GM06990 (cell line): ENCODE results near the gene ALPI.

ENCODE experiments used
- DNase-seq: peaks from one replicate; pipeline ENCODE4 v3.0.0-alpha.2; 2011; ENCODE audit not compliant: insufficient read length; ENCODE audit errors: extremely low read depth
- H3K27me3 ChIP-seq: replicated peaks from 2 replicates; pipeline ENCODE4 v1.6.0; 2011; ENCODE audit warnings: low read length; ENCODE audit not compliant: control insufficient read depth, insufficient read depth
- H3K36me3 ChIP-seq: 2 replicates; pipeline ENCODE4 v1.5.1; 2011; ENCODE audit warnings: low read length; ENCODE audit not compliant: control insufficient read depth, insufficient read depth
- H3K4me3 ChIP-seq: replicated peaks from 2 replicates; pipeline ENCODE4 v1.5.1; 2011; ENCODE audit warnings: low read depth, mild to moderate bottlenecking, control low read depth, low read length
- TF ChIP-seq, protein P1 (sequence below): IDR thresholded peaks from 2 replicates; pipeline ENCODE4 v1.5.1; 2011; ENCODE audit warnings: low read length, control low read depth, mild to moderate bottlenecking, inconsistent platforms; ENCODE audit not compliant: insufficient read depth, poor library complexity, severe bottlenecking

The ALPI gene

GRCh38 chr2:232503809-232504323 lies 47.9 kb downstream of the ALPI start:
- H3K36me3 ChIP-seq = no peaks in the 10 kb centered on the region
- H3K27me3 ChIP-seq = peaks cover 4% of the 10 kb centered on the region
- no peak overlapping the region for H3K4me3 ChIP-seq
- TF ChIP-seq, protein P1, sequence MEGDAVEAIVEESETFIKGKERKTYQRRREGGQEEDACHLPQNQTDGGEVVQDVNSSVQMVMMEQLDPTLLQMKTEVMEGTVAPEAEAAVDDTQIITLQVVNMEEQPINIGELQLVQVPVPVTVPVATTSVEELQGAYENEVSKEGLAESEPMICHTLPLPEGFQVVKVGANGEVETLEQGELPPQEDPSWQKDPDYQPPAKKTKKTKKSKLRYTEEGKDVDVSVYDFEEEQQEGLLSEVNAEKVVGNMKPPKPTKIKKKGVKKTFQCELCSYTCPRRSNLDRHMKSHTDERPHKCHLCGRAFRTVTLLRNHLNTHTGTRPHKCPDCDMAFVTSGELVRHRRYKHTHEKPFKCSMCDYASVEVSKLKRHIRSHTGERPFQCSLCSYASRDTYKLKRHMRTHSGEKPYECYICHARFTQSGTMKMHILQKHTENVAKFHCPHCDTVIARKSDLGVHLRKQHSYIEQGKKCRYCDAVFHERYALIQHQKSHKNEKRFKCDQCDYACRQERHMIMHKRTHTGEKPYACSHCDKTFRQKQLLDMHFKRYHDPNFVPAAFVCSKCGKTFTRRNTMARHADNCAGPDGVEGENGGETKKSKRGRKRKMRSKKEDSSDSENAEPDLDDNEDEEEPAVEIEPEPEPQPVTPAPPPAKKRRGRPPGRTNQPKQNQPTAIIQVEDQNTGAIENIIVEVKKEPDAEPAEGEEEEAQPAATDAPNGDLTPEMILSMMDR = no peak
- no peak for DNase-seq

GRCh38 chr2:232504438-232504837 lies 48.5 kb downstream of the ALPI start:
- Histone ChIP-seq H3K4me3 (no peak overlapping the region), H3K27me3 (peaks cover 4% of the 10 kb centered on the region), H3K36me3 (no peaks in the 10 kb centered on the region)
- TF ChIP-seq, protein P1 = no peak
- DNase-seq = no peak

- TF ChIP-seq, protein P1 = no peak
- H3K4me3 ChIP-seq = no peak overlapping the region
- peaks cover 4% of the 10 kb centered on the region for H3K27me3 ChIP-seq
- no peak for DNase-seq
- H3K36me3 ChIP-seq = no peaks in the 10 kb centered on the region
These were observed 49.9 kb downstream of the ALPI start for GRCh38 chr2:232505856-232506255.

DNA sequence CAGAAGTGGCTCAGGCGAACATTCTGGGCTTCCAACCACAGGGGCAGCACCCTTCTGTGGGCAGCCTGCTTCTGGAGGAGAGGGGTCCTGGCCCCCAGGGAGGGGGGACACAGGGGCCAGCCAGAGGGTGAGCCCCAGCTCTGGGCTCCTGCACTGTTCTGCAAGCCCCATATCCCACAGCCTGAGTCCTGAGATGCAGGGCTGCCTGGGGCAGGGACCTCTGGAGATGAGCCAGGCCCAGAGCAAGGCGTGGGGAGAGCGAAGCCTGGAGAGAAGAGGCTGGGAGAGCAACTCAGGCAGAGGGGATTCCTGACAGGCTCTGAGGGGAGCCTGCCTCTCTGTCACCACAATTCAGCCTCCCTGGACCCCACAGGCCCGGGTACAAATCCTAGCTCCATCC lies 50.8 kb downstream of the ALPI start:
- no peak overlapping the region for H3K4me3 ChIP-seq
- no peak for DNase-seq
- H3K27me3 ChIP-seq = peaks cover 5% of the 10 kb centered on the region
- TF ChIP-seq, protein P1 = no peak
- no peaks in the 10 kb centered on the region for H3K36me3 ChIP-seq

- DNase-seq = no peak
- no peak overlapping the region for H3K4me3 ChIP-seq
- peaks cover 4% of the 10 kb centered on the region for H3K27me3 ChIP-seq
- TF ChIP-seq, protein P1 = no peak
- H3K36me3 ChIP-seq = no peaks in the 10 kb centered on the region
These were observed 52.3 kb downstream of the ALPI start for GRCh38 chr2:232508251-232508650.
